HepG2 (cell line): Measurements from ENCODE around the gene ARL3. TPM values are rescaled to one million over a fixed set of nuclear protein-coding genes. Genes with fewer than 3 reads are reported as not detected.
A peak's percentile ranks its signal among the peaks of the same experiment; 100 is the strongest.

ENCODE experiments used
- ATAC-seq: fragments of 200-7000 bp; cut with Tn5 transposase; 3 replicates; pipeline ENCODE4 v1.9.1; 2020; ENCODE audit warnings: mild to moderate bottlenecking, moderate library complexity
- BruUV-seq: library from RNA; stranded (reverse); fragments of 400-500 nt; replicated peaks from 2 replicates; lab custom pipeline; 2021; lab: Mats Ljungman, UMichigan
- CTCF ChIA-PET: fragments of 300-600 bp; formaldehyde crosslinking; extraction: SDS; loops from one replicate; lab custom pipeline; 2021; ENCODE audit warnings: low total read pairs, inconsistent platforms, low intra/inter-chr PET ratio; lab: Yijun Ruan, JAX
- POLR2A ChIA-PET: fragments of 350-600 bp; sonication (Branson Sonifier 250); formaldehyde crosslinking; loops from one replicate; lab custom pipeline; 2020; ENCODE audit warnings: antibody characterized with exemption, inconsistent platforms; lab: Yijun Ruan, JAX
- DNase-seq: peaks from one replicate; pipeline ENCODE4 v3.0.0-alpha.2; 2015; ENCODE audit warnings: low spot score
- FAIRE-seq: peaks from 3 replicates; lab custom pipeline; 2011; peaks lifted over from hg19 to GRCh38; lab: Jason Lieb, UNC
- H2AFZ ChIP-seq: one replicate; pipeline ENCODE4 v1.6.1; 2011; ENCODE audit warnings: low read length, inconsistent platforms
- H3K27ac ChIP-seq: fragments of 300-600 bp; 3 replicates; pipeline ENCODE4 v1.8.0; 2011; ENCODE audit warnings: mixed run types, mild to moderate bottlenecking, mixed read lengths, low read length, inconsistent platforms; ENCODE audit not compliant: insufficient read depth; ENCODE audit errors: extremely low read length
- H3K27me3 ChIP-seq, 2 experiments: fragments of 200-600 bp in 1 of 2; 2 replicates in 1 of 2; 3 replicates in 1 of 2; pipeline versions ENCODE4 v1.6.0 to v1.8.0; 2011; ENCODE audit warnings: low read length in 2 of 2, mild to moderate bottlenecking in 2 of 2, moderate library complexity in 2 of 2, inconsistent platforms in 1 of 2; ENCODE audit not compliant: insufficient read depth in 2 of 2, control insufficient read depth in 1 of 2
- H3K36me3 ChIP-seq, 2 experiments: fragments of 200-600 bp in 1 of 2; replicated peaks in 1 of 2; 2 replicates in 1 of 2; 3 replicates in 1 of 2; pipeline versions ENCODE4 v1.5.1 to v1.8.0; 2011; ENCODE audit warnings: low read length in 2 of 2, inconsistent platforms in 1 of 2; ENCODE audit not compliant: insufficient read depth in 2 of 2, control insufficient read depth in 1 of 2
- H3K4me1 ChIP-seq: 2 replicates; pipeline ENCODE4 v1.5.1; 2012; ENCODE audit warnings: low read length, inconsistent platforms; ENCODE audit not compliant: insufficient read depth
- H3K4me2 ChIP-seq: 2 replicates; pipeline ENCODE4 v1.6.0; 2011; ENCODE audit warnings: low read depth, low read length, inconsistent platforms
- H3K4me3 ChIP-seq, 3 experiments: fragments of 200-600 bp in 1 of 3; sonication (generic), shearing (Covaris generic) in 1 of 3; replicated peaks in 1 of 3; 2 replicates each; pipeline ENCODE4 v1.5.1; 2011 to 2016; ENCODE audit warnings: low read length in 3 of 3, inconsistent platforms in 2 of 3, low read depth in 2 of 3, mild to moderate bottlenecking in 2 of 3, control low read depth in 1 of 3, mixed read lengths in 1 of 3; ENCODE audit not compliant: insufficient read depth in 1 of 3
- H3K79me2 ChIP-seq: one replicate; pipeline ENCODE4 v1.6.1; 2011; ENCODE audit warnings: low read length, inconsistent platforms; ENCODE audit not compliant: insufficient read depth
- H3K9ac ChIP-seq: 2 replicates; pipeline ENCODE4 v1.6.0; 2011; ENCODE audit warnings: mild to moderate bottlenecking, low read depth, low read length, inconsistent platforms; ENCODE audit not compliant: insufficient read depth
- H3K9me3 ChIP-seq: 2 replicates; pipeline ENCODE4 v1.5.1; 2012; ENCODE audit warnings: mild to moderate bottlenecking, low read length
- H4K20me1 ChIP-seq: 2 replicates; pipeline ENCODE4 v1.6.0; 2011; ENCODE audit warnings: inconsistent platforms, mild to moderate bottlenecking, low read length, moderate library complexity; ENCODE audit not compliant: insufficient read depth
- CBX5 ChIP-seq: sonication (generic); formaldehyde crosslinking; IDR thresholded peaks from 2 replicates; pipeline ENCODE4 v1.4.0; 2020; ENCODE audit warnings: missing genetic modification reagents, borderline replicate concordance
- CEBPB ChIP-seq: IDR thresholded peaks from 2 replicates; pipeline ENCODE4 v1.6.1; 2011; ENCODE audit warnings: low read depth, low read length, improper control_type of control experiment, borderline replicate concordance
- CHD4 ChIP-seq: fragments of 200-600 bp; sonication (generic); IDR thresholded peaks from 2 replicates; pipeline ENCODE4 v1.7.0; 2017; ENCODE audit warnings: mild to moderate bottlenecking, low read length, borderline replicate concordance
- EZH2 ChIP-seq: conservative IDR thresholded peaks from 2 replicates; pipeline ENCODE4 v1.6.1; 2012; ENCODE audit warnings: mild to moderate bottlenecking, low read depth, low read length, moderate library complexity
- FOXA1 ChIP-seq, 2 experiments: fragments of 450-650 bp in 1 of 2; sonication (generic) in 1 of 2; formaldehyde crosslinking in 1 of 2; IDR thresholded peaks; 2 replicates each; pipeline versions ENCODE4 v1.4.0 to v1.6.1; 2016 to 2020; ENCODE audit warnings: missing genetic modification reagents in 1 of 2
- GABPB1 ChIP-seq: IDR thresholded peaks from 2 replicates; pipeline ENCODE4 v1.6.1; 2016; ENCODE audit warnings: mild to moderate bottlenecking, missing genetic modification reagents, moderate library complexity, missing compliant biosample characterization
- HMGXB4 ChIP-seq, 2 experiments: sonication (generic) in 1 of 2; formaldehyde crosslinking in 1 of 2; IDR thresholded peaks; 2 replicates each; pipeline versions ENCODE4 v1.4.0 to v1.6.1; 2018 to 2020; ENCODE audit warnings: missing genetic modification reagents in 2 of 2, borderline replicate concordance in 1 of 2, low read depth in 1 of 2, mild to moderate bottlenecking in 1 of 2, missing biosample characterization in 1 of 2
- HOXA7 ChIP-seq: sonication (generic); formaldehyde crosslinking; IDR thresholded peaks from 2 replicates; pipeline ENCODE4 v1.8.1; 2022; ENCODE audit warnings: mild to moderate bottlenecking, missing genetic modification reagents, moderate library complexity
- SRSF1 ChIP-seq: fragments of 200-400 bp; formaldehyde crosslinking; optimal IDR thresholded peaks from 2 replicates; pipeline ENCODE3; 2017; ENCODE audit warnings: mild to moderate bottlenecking, low read depth, low read length, moderate library complexity
- ZNF234 ChIP-seq: sonication (generic); formaldehyde crosslinking; conservative IDR thresholded peaks from 2 replicates; pipeline ENCODE4 v1.5.1; 2020; ENCODE audit warnings: mild to moderate bottlenecking, missing genetic modification reagents
- ZNF337 ChIP-seq: sonication (generic); formaldehyde crosslinking; IDR thresholded peaks from 2 replicates; pipeline ENCODE4 v1.5.1; 2020; ENCODE audit warnings: missing genetic modification reagents, low read depth, mild to moderate bottlenecking, borderline replicate concordance
- ZNF33A ChIP-seq: sonication (generic); formaldehyde crosslinking; IDR thresholded peaks from 2 replicates; pipeline ENCODE4 v1.5.1; 2020; ENCODE audit warnings: missing genetic modification reagents, mild to moderate bottlenecking, moderate library complexity, borderline replicate concordance
- ZNF557 ChIP-seq: sonication (generic); formaldehyde crosslinking; IDR thresholded peaks from 2 replicates; pipeline ENCODE4 v1.4.0; 2020; ENCODE audit warnings: missing genetic modification reagents
- ZNF562 ChIP-seq: sonication (generic); formaldehyde crosslinking; IDR thresholded peaks from 2 replicates; pipeline ENCODE4 v1.8.0; 2022; ENCODE audit warnings: missing genetic modification reagents, borderline replicate concordance
- ZNF564 ChIP-seq: sonication (generic); formaldehyde crosslinking; IDR thresholded peaks from 2 replicates; pipeline ENCODE4 v1.8.1; 2023; ENCODE audit warnings: mild to moderate bottlenecking, missing genetic modification reagents
- ZNF713 ChIP-seq: sonication (generic); formaldehyde crosslinking; IDR thresholded peaks from 2 replicates; pipeline ENCODE4 v1.4.0; 2020; ENCODE audit warnings: mild to moderate bottlenecking, missing genetic modification reagents
- ZNF773 ChIP-seq: sonication (generic); formaldehyde crosslinking; IDR thresholded peaks from 2 replicates; pipeline ENCODE4 v1.4.0; 2020; ENCODE audit warnings: missing genetic modification reagents, borderline replicate concordance
- WGBS: methylation state at CpG from one replicate; pipeline ENCODE4 v1.1.6; 2017; ENCODE audit warnings: low lambda C conversion rate; 5-methylcytosine and 5-hydroxymethylcytosine counted together
- in situ Hi-C: cut with HindIII; loops from 2 replicates; pipeline ENCODE4 v1.10.0; 2017; ENCODE audit warnings: low pct_unique_long_range_greater_than_20kb; ENCODE audit not compliant: extremely low pct_ligation_motif_present
- intact Hi-C: fragments of 100-400 bp; cut with micrococcal nuclease; formaldehyde crosslinking; loops from one replicate; pipeline ENCODE4 v1.10.0; 2022; ENCODE audit not compliant: unreplicated experiment
- polyA plus RNA-seq, 8 experiments: library from polyadenylated mRNA; depleted of rRNA in 3 of 8; stranded (reverse) in 7 of 8; unstranded in 1 of 8; fragments of >200 nt; fragmentation: Illumina TruSeq in 4 of 8; extraction: Trizol in 4 of 8; gene quantifications; 2 replicates each; pipeline versions ENCODE4 v1.2.1 to v1.2.3, GENCODE V29; 2011 to 2016; ENCODE audit warnings: low read depth in 4 of 8, missing spikeins in 1 of 8, mixed read lengths in 1 of 8; ENCODE audit not compliant: insufficient read depth in 1 of 8
- total RNA-seq, 5 experiments: library from RNA; depleted of rRNA; stranded (reverse); fragments of >200 nt; fragmentation: Illumina TruSeq; extraction: Trizol; gene quantifications; 2 replicates each; pipeline ENCODE4 v1.2.3, GENCODE V29; 2016; ENCODE audit warnings: low read depth in 1 of 5

ARL3 gene
- total and polyA plus RNA-seq, 2 of the 13 experiments (the other 11 are each of a cell fraction or from before 2014, with no cell fraction given), result 5.2 to 6.6 TPM

GRCh38 chr10:102628451-102628911, 85.7 kb downstream of the ARL3 start:
- POLR2A ChIA-PET, result interaction anchor here (0.9 to 7.0 kb wide), 16 partner anchors 7 to 196 kb away, joined by 3 to 121 read pairs (median 5); partner anchors contain the start of genes ARL3, CUEDC2, SFXN2 and TRIM8
- no peak overlapping the region for H3K4me2 ChIP-seq
- BruUV-seq, result no TSS peak
- H3K27ac ChIP-seq, result peak overlapping the region; percentile 54
- intact Hi-C loops (no loop called here), in situ Hi-C loops (no loop called here)
- no peak overlapping the region for H2AFZ ChIP-seq
- H3K79me2 ChIP-seq, result no peaks in the 10 kb centered on the region
- no peak for TF ChIP-seq FOXA1 (IDR thresholded peaks at IDR 0.05)
- TF ChIP-seq FOXA1 (CRISPR knock-in tag; IDR thresholded peaks at IDR 0.05), result no peak
- peak; percentile 10 for TF ChIP-seq SRSF1
- TF ChIP-seq, all 625 proteins: peak for 1
- Histone ChIP-seq H3K27me3 (no peaks in the 10 kb centered on the region), H3K4me1 (peaks cover 86% of the 10 kb centered on the region), H3K9me3 (no peaks in the 10 kb centered on the region), H4K20me1 (no peaks in the 10 kb centered on the region), H3K9ac (no peak overlapping the region), H3K36me3 (no peaks in the 10 kb centered on the region; a peak in 2 of 5 replicates), H3K4me3 (no peak overlapping the region)
- DNase-seq (no peak), ATAC-seq (0 out of 3 replicates have a peak, but pooled peaks have one; percentile 4), FAIRE-seq (no peak)
- CTCF ChIA-PET, result no interaction called here
- 97% methylated on average over 11 of the region's 11 CpGs for WGBS

DNA sequence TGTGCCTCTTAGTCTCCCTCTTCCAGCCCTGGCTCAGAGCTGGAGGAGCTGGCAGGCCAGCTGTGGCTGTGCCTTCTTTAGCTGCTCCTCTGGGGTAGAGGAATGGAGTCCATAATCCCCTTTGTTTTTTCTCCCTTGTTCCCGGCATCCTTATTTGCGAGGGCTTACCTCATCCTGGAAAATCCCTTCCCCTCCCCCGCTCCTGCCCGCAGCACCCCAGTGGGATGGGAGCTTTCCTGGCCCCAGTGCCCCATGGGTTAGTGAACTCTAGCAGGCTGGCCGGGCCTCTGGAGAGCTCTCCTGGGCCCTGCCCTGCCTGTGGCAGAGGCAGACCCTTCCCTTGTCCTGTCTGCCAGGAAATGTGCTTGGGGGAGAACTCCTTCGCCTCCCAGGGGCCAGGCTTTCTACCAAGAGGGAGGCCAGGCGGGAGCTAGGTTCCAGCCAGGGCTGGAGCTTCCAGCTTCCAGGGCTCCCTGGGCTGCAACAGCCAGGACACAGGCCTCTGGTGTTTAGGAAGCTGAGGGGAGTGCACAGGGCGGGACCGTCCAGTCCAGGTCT, 86.4 kb downstream of the ARL3 start:
- ATAC-seq, result peak; percentile 51
- Histone ChIP-seq H3K79me2 (no peaks in the 10 kb centered on the region), H3K4me3 (no peak overlapping the region), H3K36me3 (no peaks in the 10 kb centered on the region; a peak in 2 of 5 replicates), H3K4me2 (peak overlapping the region; percentile 6; the same call in 1 of the 2 replicates), H3K27ac (peak overlapping the region; percentile 54), H3K27me3 (no peaks in the 10 kb centered on the region), H3K4me1 (peaks cover 79% of the 10 kb centered on the region), H3K9me3 (no peaks in the 10 kb centered on the region), H2AFZ (no peak overlapping the region), H4K20me1 (no peaks in the 10 kb centered on the region), H3K9ac (peak overlapping the region; percentile 32)
- WGBS, result 37% methylated on average over 5 of the region's 9 CpGs
- intact Hi-C loops (no loop called here), in situ Hi-C loops (no loop called here)
- no peak for FAIRE-seq
- DNase-seq, result peak; percentile 49
- ChIA-PET CTCF (no interaction called here), POLR2A (interaction anchor here (0.5 to 7.0 kb wide), 18 partner anchors 8 to 195 kb away, joined by 3 to 121 read pairs (median 5); partner anchors contain the start of genes ARL3, CUEDC2, SFXN2 and SUFU)
- no TSS peak for BruUV-seq
- TF ChIP-seq CBX5, result no peak
- no peak for TF ChIP-seq HMGXB4 (CRISPR knock-in tag; IDR thresholded peaks at IDR 0.05; ENCODE audit: borderline replicate concordance in 1 of 2, low read depth in 1 of 2)
- no peak for TF ChIP-seq ZNF337
- no peak for TF ChIP-seq CEBPB
- TF ChIP-seq ZNF234 (CRISPR knock-in tag), result no peak
- TF ChIP-seq ZNF557, result no peak
- TF ChIP-seq ZNF713 (CRISPR knock-in tag), result no peak
- no peak for TF ChIP-seq GABPB1 (CRISPR knock-in tag)
- no peak for TF ChIP-seq ZNF33A
- no peak for TF ChIP-seq ZNF564
- no peak for TF ChIP-seq CHD4
- no peak for TF ChIP-seq EZH2
- TF ChIP-seq ZNF562 (CRISPR knock-in tag), result no peak
- no peak for TF ChIP-seq HOXA7
- no peak for TF ChIP-seq ZNF773
